Body of pancreas (tissue), 4 donors: ENCODE results near the gene CAMTA1.

Experiments used
- POLR2A ChIP-seq, 3 donors: fragments of 450-650 bp; IDR thresholded peaks; one replicate each; pipeline ENCODE4 v1.6.1; 2016; ENCODE audit warnings: antibody characterized with exemption in 3 of 3, mild to moderate bottlenecking in 2 of 3
- TF ChIP-seq, protein P1 (sequence below), 7 experiments: fragments of 450-650 bp in 4 of 7; fragments of 200-600 bp in 3 of 7; sonication (generic) in 3 of 7; IDR thresholded peaks; one replicate each; pipeline ENCODE4 v1.5.1; 2016 to 2019; ENCODE audit warnings: antibody characterized with exemption in 7 of 7

DNA sequence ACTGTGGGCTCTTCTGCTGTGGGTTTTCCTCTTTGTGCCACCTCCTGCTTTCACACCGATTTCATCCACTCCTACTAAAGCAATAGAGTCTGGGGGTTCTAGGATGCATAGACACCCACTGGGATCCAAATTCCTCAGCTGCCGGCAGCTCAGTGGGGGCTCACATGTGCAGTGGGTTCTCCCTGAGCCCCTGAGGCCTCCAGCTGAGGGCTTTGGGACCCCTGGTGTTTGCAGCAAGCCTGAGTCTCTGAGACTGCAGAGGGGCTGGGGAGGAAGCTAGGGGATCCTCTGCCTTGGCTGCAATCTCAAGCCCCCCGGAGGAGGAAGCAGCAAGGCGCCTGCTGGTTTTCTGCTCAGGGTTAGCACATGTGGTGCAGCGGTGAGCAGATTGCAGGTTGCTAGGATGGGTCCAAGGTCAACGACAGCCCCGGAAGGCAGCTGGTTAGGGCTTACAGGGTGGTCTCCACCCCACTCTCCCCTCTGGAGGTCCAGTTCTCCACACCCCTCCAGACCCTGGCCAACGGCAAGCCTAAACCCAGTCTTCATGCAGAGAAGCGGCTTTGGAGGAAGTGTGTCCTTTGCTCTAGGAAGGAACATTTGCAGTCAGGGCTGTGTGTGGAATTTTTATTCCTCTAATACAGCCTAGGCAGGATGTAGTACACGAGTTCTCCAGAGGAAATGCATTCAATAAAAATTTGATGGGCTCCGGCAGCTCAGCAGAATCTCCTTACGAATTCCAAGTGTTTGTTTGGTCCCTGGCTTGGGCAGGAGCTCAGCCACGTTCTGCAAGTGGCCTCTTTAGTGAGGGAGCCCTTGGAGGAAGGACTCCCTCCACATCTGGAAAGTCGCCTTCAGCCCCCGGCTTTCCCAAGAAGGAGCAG lies 716.7 kb downstream of the CAMTA1 start:
- TF ChIP-seq, protein P1, sequence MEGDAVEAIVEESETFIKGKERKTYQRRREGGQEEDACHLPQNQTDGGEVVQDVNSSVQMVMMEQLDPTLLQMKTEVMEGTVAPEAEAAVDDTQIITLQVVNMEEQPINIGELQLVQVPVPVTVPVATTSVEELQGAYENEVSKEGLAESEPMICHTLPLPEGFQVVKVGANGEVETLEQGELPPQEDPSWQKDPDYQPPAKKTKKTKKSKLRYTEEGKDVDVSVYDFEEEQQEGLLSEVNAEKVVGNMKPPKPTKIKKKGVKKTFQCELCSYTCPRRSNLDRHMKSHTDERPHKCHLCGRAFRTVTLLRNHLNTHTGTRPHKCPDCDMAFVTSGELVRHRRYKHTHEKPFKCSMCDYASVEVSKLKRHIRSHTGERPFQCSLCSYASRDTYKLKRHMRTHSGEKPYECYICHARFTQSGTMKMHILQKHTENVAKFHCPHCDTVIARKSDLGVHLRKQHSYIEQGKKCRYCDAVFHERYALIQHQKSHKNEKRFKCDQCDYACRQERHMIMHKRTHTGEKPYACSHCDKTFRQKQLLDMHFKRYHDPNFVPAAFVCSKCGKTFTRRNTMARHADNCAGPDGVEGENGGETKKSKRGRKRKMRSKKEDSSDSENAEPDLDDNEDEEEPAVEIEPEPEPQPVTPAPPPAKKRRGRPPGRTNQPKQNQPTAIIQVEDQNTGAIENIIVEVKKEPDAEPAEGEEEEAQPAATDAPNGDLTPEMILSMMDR (IDR thresholded peaks at IDR 0.05) = no peak
- TF ChIP-seq POLR2A (IDR thresholded peaks at IDR 0.05) = no peak
